HG02970 (cell line): ENCODE data around the gene GTF2A1.
"Not testable (repeated sequence)": the region's sequence is repeated elsewhere in the genome, so short reads cannot be mapped to it uniquely, and the experiment has no call there.

Source experiments
- ATAC-seq: cut with Tn5 transposase; IDR thresholded peaks from one replicate; pipeline ENCODE4 v1.9.1; 2021; ENCODE audit warnings: mild to moderate bottlenecking, moderate library complexity, moderate number of reproducible peaks; ENCODE audit not compliant: unreplicated experiment, low FRiP score

GTF2A1 gene

GRCh38 chr14:81233615-81234014, 12.9 kb upstream of the GTF2A1 start:
- no peak for ATAC-seq

- no peak for ATAC-seq
Measured at GRCh38 chr14:81231540-81231939, 10.8 kb upstream of the GTF2A1 start.

GRCh38 chr14:81224222-81224621, 3.5 kb upstream of the GTF2A1 start:
- no peak for ATAC-seq

- ATAC-seq = not testable (repeated sequence)
Measured at GRCh38 chr14:81223788-81224187, 3.0 kb upstream of the GTF2A1 start.

- ATAC-seq = no peak
Measured at GRCh38 chr14:81222691-81223090, 1.9 kb upstream of the GTF2A1 start.

GRCh38 chr14:81222126-81222525, 1.4 kb upstream of the GTF2A1 start:
- ATAC-seq = no peak

- ATAC-seq = no peak
Measured at GRCh38 chr14:81221579-81222102, 882 bp upstream of the GTF2A1 start.

GRCh38 chr14:81220580-81220829, 254 bp downstream of the GTF2A1 start:
- no peak for ATAC-seq

- peak; percentile 2 for ATAC-seq
Measured at GRCh38 chr14:81219759-81220579, 790 bp downstream of the GTF2A1 start.

- peak; percentile 45 for ATAC-seq
Measured at GRCh38 chr14:81219210-81219758, 1.5 kb downstream of the GTF2A1 start.

GRCh38 chr14:81211844-81212243, 8.9 kb downstream of the GTF2A1 start:
- no peak for ATAC-seq

GRCh38 chr14:81209167-81209836, 11.5 kb downstream of the GTF2A1 start:
- no peak for ATAC-seq

- no peak for ATAC-seq
Measured at GRCh38 chr14:81208489-81208888, 12.3 kb downstream of the GTF2A1 start.

- no peak for ATAC-seq
Measured at GRCh38 chr14:81206115-81206514, 14.6 kb downstream of the GTF2A1 start.

- no peak for ATAC-seq
Measured at GRCh38 chr14:81205639-81206038, 15.1 kb downstream of the GTF2A1 start.

- ATAC-seq = no peak
Measured at GRCh38 chr14:81200054-81200453, 20.7 kb downstream of the GTF2A1 start.

- no peak for ATAC-seq
Measured at GRCh38 chr14:81199084-81199483, 21.7 kb downstream of the GTF2A1 start.

- ATAC-seq = no peak
Measured at GRCh38 chr14:81198651-81199050, 22.1 kb downstream of the GTF2A1 start.

- no peak for ATAC-seq
Measured at GRCh38 chr14:81193924-81194633, 26.7 kb downstream of the GTF2A1 start.

GRCh38 chr14:81192594-81192993, 28.2 kb downstream of the GTF2A1 start:
- ATAC-seq = no peak
